Coronary artery (tissue), 2 donors: Measurements from ENCODE around the gene SLC25A27.

Source experiments
- DNase-seq: peaks from one replicate; pipeline ENCODE4 v3.0.0-alpha.2; 2017; ENCODE audit warnings: low spot score
- H3K27ac ChIP-seq, 2 donors: fragments of 200-600 bp; sonication (generic); one replicate each; pipeline ENCODE4 v1.5.1; 2016 to 2019
- H3K4me3 ChIP-seq: fragments of 200-600 bp; sonication (generic); 2 replicates; pipeline ENCODE4 v1.5.1; 2016; ENCODE audit warnings: mild to moderate bottlenecking, moderate library complexity
- CTCF ChIP-seq: fragments of 200-600 bp; sonication (generic); IDR thresholded peaks from one replicate; pipeline ENCODE4 v1.5.1; 2019; ENCODE audit warnings: antibody characterized with exemption

The SLC25A27 gene

GRCh38 chr6:46626228-46626909, 26.4 kb upstream of the SLC25A27 start:
- peak; percentile 52 for TF ChIP-seq CTCF
- no peak for DNase-seq

GRCh38 chr6:46626976-46627375, 25.8 kb upstream of the SLC25A27 start:
- DNase-seq, result no peak
- no peak overlapping the region for H3K4me3 ChIP-seq
- H3K27ac ChIP-seq, result no peak overlapping the region
- no peak for TF ChIP-seq CTCF

More at GRCh38 chr6:46626228-46626909, 26.4 kb upstream of the SLC25A27 start:
- peak overlapping the region; percentile 2 for H3K4me3 ChIP-seq
- H3K27ac ChIP-seq, result no peak overlapping the region

- Histone ChIP-seq H3K4me3 (no peak overlapping the region), H3K27ac (no peak overlapping the region)
- no peak for DNase-seq
- TF ChIP-seq CTCF, result no peak
Observed at GRCh38 chr6:46628498-46628897, 24.3 kb upstream of the SLC25A27 start.

- TF ChIP-seq CTCF, result no peak
- Histone ChIP-seq H3K4me3 (no peak overlapping the region), H3K27ac (no peak overlapping the region)
- no peak for DNase-seq
Observed at GRCh38 chr6:46628976-46629375, 23.8 kb upstream of the SLC25A27 start.

- Histone ChIP-seq H3K27ac (no peak overlapping the region), H3K4me3 (no peak overlapping the region)
- no peak for TF ChIP-seq CTCF
- DNase-seq, result no peak
Observed at GRCh38 chr6:46629691-46630090, 23.1 kb upstream of the SLC25A27 start.

- no peak for DNase-seq
- no peak overlapping the region for H3K4me3 ChIP-seq
- no peak for TF ChIP-seq CTCF
- H3K27ac ChIP-seq, result no peak overlapping the region
Observed at GRCh38 chr6:46632053-46632452, 20.7 kb upstream of the SLC25A27 start.

GRCh38 chr6:46635462-46635861, 17.3 kb upstream of the SLC25A27 start:
- no peak for DNase-seq
- Histone ChIP-seq H3K27ac (no peak overlapping the region), H3K4me3 (no peak overlapping the region)
- no peak for TF ChIP-seq CTCF
